Smooth muscle cell (in vitro differentiated cells): ENCODE data around the gene MYO16. TPM values are rescaled to one million over a fixed set of nuclear protein-coding genes. Genes with fewer than 3 reads are reported as not detected.

Experiments used
- DNase-seq: peaks from one replicate; lab custom pipeline; 2025; ENCODE audit not compliant: unreplicated experiment; lab: John Stamatoyannopoulos, UW
- H2AFZ ChIP-seq: fragments of 200-600 bp; sonication (generic); 2 replicates; pipeline ENCODE4 v1.6.0; 2016; ENCODE audit warnings: antibody characterized with exemption, low read depth, mild to moderate bottlenecking
- H3F3A ChIP-seq: fragments of 200-600 bp; sonication (generic); 2 replicates; pipeline ENCODE4 v1.6.0; 2017; ENCODE audit warnings: antibody characterized with exemption, low read depth
- H3K27ac ChIP-seq: fragments of 200-600 bp; sonication (generic); 2 replicates; pipeline ENCODE4 v1.5.1; 2016; ENCODE audit warnings: low read depth, mild to moderate bottlenecking
- H3K27me3 ChIP-seq: fragments of 200-600 bp; sonication (generic); 2 replicates; pipeline ENCODE4 v1.6.1; 2016; ENCODE audit warnings: low read depth, mild to moderate bottlenecking
- H3K36me3 ChIP-seq: fragments of 200-600 bp; sonication (generic); 2 replicates; pipeline ENCODE4 v1.5.1; 2016; ENCODE audit warnings: low read depth
- H3K4me1 ChIP-seq: fragments of 200-600 bp; sonication (generic); 2 replicates; pipeline ENCODE4 v1.5.1; 2016; ENCODE audit warnings: low read depth
- H3K4me2 ChIP-seq: fragments of 200-600 bp; sonication (generic); 2 replicates; pipeline ENCODE4 v1.6.0; 2016; ENCODE audit warnings: mild to moderate bottlenecking
- H3K4me3 ChIP-seq: fragments of 200-600 bp; sonication (generic); 2 replicates; pipeline ENCODE4 v1.5.1; 2016; ENCODE audit warnings: mild to moderate bottlenecking
- H3K79me2 ChIP-seq: fragments of 200-600 bp; sonication (generic); 2 replicates; pipeline ENCODE4 v1.6.0; 2016; ENCODE audit warnings: low read depth, mild to moderate bottlenecking
- H3K9ac ChIP-seq: fragments of 200-600 bp; sonication (generic); 2 replicates; pipeline ENCODE4 v1.6.0; 2016; ENCODE audit warnings: low read depth
- H3K9me3 ChIP-seq: fragments of 200-600 bp; sonication (generic); replicated peaks from 2 replicates; pipeline ENCODE4 v1.5.1; 2016; ENCODE audit warnings: low read depth
- H4K20me1 ChIP-seq: fragments of 200-600 bp; sonication (generic); 2 replicates; pipeline ENCODE4 v1.6.0; 2016; ENCODE audit warnings: low read depth
- WGBS: methylation state at CpG from one replicate; pipeline ENCODE4 v1.1.7; 2016; ENCODE audit warnings: low lambda C conversion rate; 5-methylcytosine and 5-hydroxymethylcytosine counted together
- polyA plus RNA-seq: library from polyadenylated mRNA; unstranded; fragments of >200 nt; fragmentation: Nextera tagmentation; extraction: Ambion mirVana; gene quantifications from 2 replicates; pipeline ENCODE4 v1.2.1, GENCODE V29; 2016
- total RNA-seq: library from RNA; depleted of rRNA; stranded (reverse); fragments of >200 nt; gene quantifications from 2 replicates; pipeline ENCODE4 v1.2.3, GENCODE V29; 2014
- TF ChIP-seq, protein P1 (sequence below): fragments of 200-600 bp; sonication (generic); IDR thresholded peaks from 2 replicates; pipeline ENCODE4 v1.5.1; 2017; ENCODE audit warnings: borderline replicate concordance, mild to moderate bottlenecking, antibody characterized with exemption; ENCODE audit not compliant: insufficient read depth, poor library complexity, severe bottlenecking

MYO16 gene
- total and polyA plus RNA-seq, 2 experiments from 2014 or later, result not detected

DNA sequence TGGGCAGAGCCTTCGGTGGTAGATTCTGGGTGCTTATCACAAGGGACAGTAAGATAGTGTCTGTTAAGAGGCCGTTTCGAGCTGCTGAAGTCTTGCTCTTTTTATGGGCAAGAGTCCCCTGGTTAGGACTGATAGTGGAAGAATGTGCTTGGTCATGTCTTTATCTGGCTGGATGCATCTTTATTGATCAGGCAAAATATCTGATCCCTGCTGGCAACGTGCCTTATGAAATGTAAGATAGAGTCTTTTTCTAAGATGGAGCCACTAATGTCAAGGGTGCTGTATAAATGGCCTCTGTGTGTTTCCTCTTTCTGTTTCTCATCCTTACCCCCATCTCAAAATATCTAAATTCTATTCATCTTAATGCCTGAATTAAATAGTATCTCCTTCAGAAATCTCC is 53.3 kb downstream of the MYO16 start:
- H3K9ac ChIP-seq, result no peak overlapping the region
- DNase-seq, result no peak
- no peak overlapping the region for H3K27ac ChIP-seq
- H3K4me1 ChIP-seq, result no peaks in the 10 kb centered on the region
- H3F3A ChIP-seq, result no peaks in the 10 kb centered on the region
- H3K4me2 ChIP-seq, result no peak overlapping the region
- no peaks in the 10 kb centered on the region for H3K36me3 ChIP-seq
- H4K20me1 ChIP-seq, result no peaks in the 10 kb centered on the region
- no peaks in the 10 kb centered on the region for H3K27me3 ChIP-seq
- H3K9me3 ChIP-seq, result no peaks in the 10 kb centered on the region
- no peak overlapping the region for H3K4me3 ChIP-seq
- WGBS, result 33% methylated on average over 4 of the region's 4 CpGs
- H2AFZ ChIP-seq, result no peak overlapping the region
- TF ChIP-seq, protein P1, sequence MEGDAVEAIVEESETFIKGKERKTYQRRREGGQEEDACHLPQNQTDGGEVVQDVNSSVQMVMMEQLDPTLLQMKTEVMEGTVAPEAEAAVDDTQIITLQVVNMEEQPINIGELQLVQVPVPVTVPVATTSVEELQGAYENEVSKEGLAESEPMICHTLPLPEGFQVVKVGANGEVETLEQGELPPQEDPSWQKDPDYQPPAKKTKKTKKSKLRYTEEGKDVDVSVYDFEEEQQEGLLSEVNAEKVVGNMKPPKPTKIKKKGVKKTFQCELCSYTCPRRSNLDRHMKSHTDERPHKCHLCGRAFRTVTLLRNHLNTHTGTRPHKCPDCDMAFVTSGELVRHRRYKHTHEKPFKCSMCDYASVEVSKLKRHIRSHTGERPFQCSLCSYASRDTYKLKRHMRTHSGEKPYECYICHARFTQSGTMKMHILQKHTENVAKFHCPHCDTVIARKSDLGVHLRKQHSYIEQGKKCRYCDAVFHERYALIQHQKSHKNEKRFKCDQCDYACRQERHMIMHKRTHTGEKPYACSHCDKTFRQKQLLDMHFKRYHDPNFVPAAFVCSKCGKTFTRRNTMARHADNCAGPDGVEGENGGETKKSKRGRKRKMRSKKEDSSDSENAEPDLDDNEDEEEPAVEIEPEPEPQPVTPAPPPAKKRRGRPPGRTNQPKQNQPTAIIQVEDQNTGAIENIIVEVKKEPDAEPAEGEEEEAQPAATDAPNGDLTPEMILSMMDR, result no peak
- H3K79me2 ChIP-seq, result no peaks in the 10 kb centered on the region

DNA sequence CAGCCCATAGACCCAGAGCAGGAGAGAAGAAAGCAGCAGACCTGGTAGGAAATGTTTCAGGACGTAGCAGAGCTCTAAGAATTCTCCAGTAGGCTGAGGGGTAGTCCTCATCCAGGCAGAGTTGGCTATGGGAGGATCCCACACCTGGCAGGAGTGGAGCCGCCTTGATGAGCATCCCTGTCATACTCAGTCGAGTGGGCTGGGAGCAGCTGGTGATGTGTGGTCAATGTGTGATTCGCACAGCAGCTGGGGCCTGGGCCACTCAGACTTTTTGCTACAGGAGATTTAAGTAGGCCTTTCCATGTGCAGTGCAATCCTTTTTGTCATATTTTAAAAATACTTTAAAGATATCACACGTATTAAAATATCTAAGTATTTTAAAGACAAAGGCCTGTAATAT is 56.6 kb downstream of the MYO16 start:
- Histone ChIP-seq H3K9ac (no peak overlapping the region), H3K27ac (no peak overlapping the region), H3K36me3 (no peaks in the 10 kb centered on the region), H3K4me1 (no peaks in the 10 kb centered on the region), H3K4me3 (no peak overlapping the region), H3K27me3 (no peaks in the 10 kb centered on the region), H2AFZ (no peak overlapping the region), H3F3A (no peaks in the 10 kb centered on the region), H3K79me2 (no peaks in the 10 kb centered on the region), H3K9me3 (no peaks in the 10 kb centered on the region), H4K20me1 (no peaks in the 10 kb centered on the region), H3K4me2 (no peak overlapping the region)
- WGBS, result 96% methylated on average over 5 of the region's 5 CpGs
- TF ChIP-seq, protein P1, result no peak
- DNase-seq, result no peak

DNA sequence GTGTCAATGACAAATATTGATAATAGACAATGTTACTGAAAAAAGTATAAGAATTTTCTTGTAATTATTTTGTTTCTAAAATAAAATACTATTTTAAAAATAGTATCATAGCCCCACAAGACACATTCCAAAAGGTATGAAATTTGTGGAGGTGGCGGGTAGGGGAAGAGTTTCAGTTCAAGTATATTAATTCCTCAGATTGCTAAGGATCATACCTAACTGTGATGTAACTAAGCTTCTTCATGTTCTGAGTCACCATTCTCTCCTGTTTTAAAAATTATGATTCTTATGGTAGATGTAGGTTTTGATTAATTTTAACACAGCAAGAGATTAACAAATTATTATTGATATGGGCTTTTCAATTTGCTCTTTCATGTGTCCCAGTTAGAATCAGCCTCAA is 61.3 kb downstream of the MYO16 start:
- TF ChIP-seq, protein P1, result no peak
- Histone ChIP-seq H3K36me3 (no peaks in the 10 kb centered on the region), H4K20me1 (no peaks in the 10 kb centered on the region), H3K4me1 (no peaks in the 10 kb centered on the region), H3K79me2 (no peaks in the 10 kb centered on the region), H3K9ac (no peak overlapping the region), H3K27me3 (no peaks in the 10 kb centered on the region), H3K9me3 (no peaks in the 10 kb centered on the region), H2AFZ (no peak overlapping the region), H3F3A (no peaks in the 10 kb centered on the region), H3K27ac (no peak overlapping the region), H3K4me2 (no peak overlapping the region), H3K4me3 (no peak overlapping the region)
- DNase-seq, result no peak
- WGBS, result 91% methylated on average over 1 of the region's 1 CpG

DNA sequence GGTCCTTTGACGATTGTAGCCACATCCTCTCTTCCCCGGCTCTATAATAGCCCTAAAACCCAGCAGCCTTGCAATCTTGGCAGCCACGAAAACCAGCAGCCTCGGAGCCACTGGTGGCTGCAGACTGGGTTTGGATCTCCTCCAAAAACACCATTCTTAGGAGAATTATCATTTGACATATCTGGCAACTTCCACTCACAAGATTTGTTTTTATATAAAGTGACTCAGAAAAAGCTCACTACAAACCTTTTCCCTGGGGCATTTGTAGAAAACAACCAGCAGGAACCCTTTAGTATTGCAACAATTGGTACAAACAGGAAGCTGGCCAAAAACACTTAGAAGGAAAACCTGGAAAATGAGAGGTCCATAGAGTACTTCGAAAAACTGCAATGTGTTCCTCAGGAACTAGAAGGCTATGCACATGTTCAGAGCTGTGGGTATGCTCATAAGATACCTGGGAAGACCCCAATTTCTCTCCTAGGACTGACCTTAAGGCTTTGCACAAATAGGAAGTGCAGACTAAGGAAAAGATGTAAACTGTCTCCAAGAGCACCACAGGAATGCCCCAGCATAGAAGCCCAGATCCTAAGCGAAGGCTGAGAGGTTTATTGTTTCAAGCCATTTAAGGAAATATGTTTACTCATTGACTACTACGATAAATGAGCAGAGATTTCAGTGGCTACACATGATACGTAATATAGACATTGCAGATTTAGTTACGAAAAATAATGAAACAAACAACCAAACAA is 71.2 kb downstream of the MYO16 start:
- no peaks in the 10 kb centered on the region for H3K27me3 ChIP-seq
- H3K36me3 ChIP-seq, result no peaks in the 10 kb centered on the region
- H4K20me1 ChIP-seq, result no peaks in the 10 kb centered on the region
- H3K9me3 ChIP-seq, result no peaks in the 10 kb centered on the region
- H2AFZ ChIP-seq, result no peak overlapping the region
- no peak overlapping the region for H3K4me2 ChIP-seq
- no peak for DNase-seq
- no peaks in the 10 kb centered on the region for H3K79me2 ChIP-seq
- H3K4me1 ChIP-seq, result no peaks in the 10 kb centered on the region
- no peak overlapping the region for H3K27ac ChIP-seq
- TF ChIP-seq, protein P1, result no peak
- no peaks in the 10 kb centered on the region for H3F3A ChIP-seq
- no peak overlapping the region for H3K9ac ChIP-seq
- H3K4me3 ChIP-seq, result no peak overlapping the region
- WGBS, result 67% methylated on average over 9 of the region's 9 CpGs
